Skin epidermis (tissue), 12 donors: ENCODE measurements around the gene NKX2-1.
A peak's percentile ranks its signal among the peaks of the same experiment; 100 is the strongest.
"Not testable (repeated sequence)": the region's sequence is repeated elsewhere in the genome, so short reads cannot be mapped to it uniquely, and the experiment has no call there.

Experiments used
- H3K27ac ChIP-seq, 21 experiments: fragments of 200-600 bp; sonication (generic) in 11 of 21; one replicate each; pipeline ENCODE4 v1.5.0; 2020; ENCODE audit warnings: mild to moderate bottlenecking in 3 of 21, inconsistent platforms in 2 of 21, moderate library complexity in 2 of 21
- H3K4me3 ChIP-seq, 7 experiments: fragments of 200-600 bp; sonication (generic) in 2 of 7; one replicate each; pipeline ENCODE4 v1.5.0; 2020; ENCODE audit warnings: inconsistent platforms in 2 of 7, mild to moderate bottlenecking in 2 of 7, moderate library complexity in 1 of 7

The NKX2-1 gene

GRCh38 chr14:36519431-36520321 lies at the start of gene NKX2-1:
Gene NKX2-1 (minus strand): TSS chr14:36520232. CDS start chr14:36520129, 103 bp downstream.
- Histone ChIP-seq H3K4me3 (peak within 1 kb of the TSS in 2 of 7 experiments; percentile 17 to 33), H3K27ac (no peak within 1 kb of the TSS)

GRCh38 chr14:36556811-36557433 lies 36.9 kb upstream of the NKX2-1 start:
- no peak overlapping the region for H3K4me3 ChIP-seq
- H3K27ac ChIP-seq, result no peak overlapping the region

- Histone ChIP-seq H3K4me3 (no peak overlapping the region), H3K27ac (no peak overlapping the region)
These were observed 36.1 kb upstream of the NKX2-1 start for GRCh38 chr14:36555998-36556743.

GRCh38 chr14:36553656-36554260 lies 33.7 kb upstream of the NKX2-1 start:
- Histone ChIP-seq H3K4me3 (no peak overlapping the region), H3K27ac (no peak overlapping the region)

GRCh38 chr14:36550899-36551298 lies 30.9 kb upstream of the NKX2-1 start:
- Histone ChIP-seq H3K27ac (no peak overlapping the region), H3K4me3 (no peak overlapping the region)

GRCh38 chr14:36544280-36544679 lies 24.2 kb upstream of the NKX2-1 start:
- H3K4me3 ChIP-seq, H3K27ac ChIP-seq: not testable (repeated sequence)

- Histone ChIP-seq H3K4me3 (no peak overlapping the region), H3K27ac (no peak overlapping the region)
These were observed 18.0 kb upstream of the NKX2-1 start for GRCh38 chr14:36538051-36538450.

- Histone ChIP-seq H3K4me3 (no peak overlapping the region), H3K27ac (no peak overlapping the region)
These were observed 9.0 kb upstream of the NKX2-1 start for GRCh38 chr14:36529062-36529461.

GRCh38 chr14:36525746-36526099 lies 5.7 kb upstream of the NKX2-1 start:
- no peak overlapping the region for H3K4me3 ChIP-seq

GRCh38 chr14:36524874-36525745 lies 5.1 kb upstream of the NKX2-1 start:
- H3K27ac ChIP-seq, result no peak overlapping the region

More at GRCh38 chr14:36525746-36526099, 5.7 kb upstream of the NKX2-1 start:
- H3K27ac ChIP-seq, result no peak overlapping the region

GRCh38 chr14:36524220-36524837 lies 4.3 kb upstream of the NKX2-1 start:
- no peak overlapping the region for H3K4me3 ChIP-seq
- no peak overlapping the region for H3K27ac ChIP-seq

More at GRCh38 chr14:36524874-36525745, 5.1 kb upstream of the NKX2-1 start:
- no peak overlapping the region for H3K4me3 ChIP-seq

- no peak overlapping the region for H3K27ac ChIP-seq
- H3K4me3 ChIP-seq, result no peak overlapping the region
These were observed 3.1 kb upstream of the NKX2-1 start for GRCh38 chr14:36522972-36523715.

GRCh38 chr14:36522347-36522971 lies 2.4 kb upstream of the NKX2-1 start:
- Histone ChIP-seq H3K27ac (no peak overlapping the region), H3K4me3 (no peak overlapping the region)

- no peak overlapping the region for H3K4me3 ChIP-seq
- no peak overlapping the region for H3K27ac ChIP-seq
These were observed 1.7 kb upstream of the NKX2-1 start for GRCh38 chr14:36521598-36522345.

- peak overlapping the region in 2 of 7 experiments; percentile 7 to 33 for H3K4me3 ChIP-seq
- H3K27ac ChIP-seq, result no peak overlapping the region
These were observed 831 bp upstream of the NKX2-1 start for GRCh38 chr14:36520601-36521525.
